ENCODE results near the gene SPTBN2.

SPTBN2 gene

GRCh38 chr11:66637557-66638176, 91.3 kb downstream of the SPTBN2 start:
- DNase-seq, result no peak

- DNase-seq, result no peak
These were observed 92.6 kb downstream of the SPTBN2 start for GRCh38 chr11:66636411-66636810.
